ENCODE results near the gene CDC42EP4. TPM values are rescaled to one million over a fixed set of nuclear protein-coding genes. Genes with fewer than 3 reads are reported as not detected.
A peak's percentile ranks its signal among the peaks of the same experiment; 100 is the strongest.

CDC42EP4 gene
- total RNA-seq, 1 donor from 2014 or later, result 44.6 TPM

DNA sequence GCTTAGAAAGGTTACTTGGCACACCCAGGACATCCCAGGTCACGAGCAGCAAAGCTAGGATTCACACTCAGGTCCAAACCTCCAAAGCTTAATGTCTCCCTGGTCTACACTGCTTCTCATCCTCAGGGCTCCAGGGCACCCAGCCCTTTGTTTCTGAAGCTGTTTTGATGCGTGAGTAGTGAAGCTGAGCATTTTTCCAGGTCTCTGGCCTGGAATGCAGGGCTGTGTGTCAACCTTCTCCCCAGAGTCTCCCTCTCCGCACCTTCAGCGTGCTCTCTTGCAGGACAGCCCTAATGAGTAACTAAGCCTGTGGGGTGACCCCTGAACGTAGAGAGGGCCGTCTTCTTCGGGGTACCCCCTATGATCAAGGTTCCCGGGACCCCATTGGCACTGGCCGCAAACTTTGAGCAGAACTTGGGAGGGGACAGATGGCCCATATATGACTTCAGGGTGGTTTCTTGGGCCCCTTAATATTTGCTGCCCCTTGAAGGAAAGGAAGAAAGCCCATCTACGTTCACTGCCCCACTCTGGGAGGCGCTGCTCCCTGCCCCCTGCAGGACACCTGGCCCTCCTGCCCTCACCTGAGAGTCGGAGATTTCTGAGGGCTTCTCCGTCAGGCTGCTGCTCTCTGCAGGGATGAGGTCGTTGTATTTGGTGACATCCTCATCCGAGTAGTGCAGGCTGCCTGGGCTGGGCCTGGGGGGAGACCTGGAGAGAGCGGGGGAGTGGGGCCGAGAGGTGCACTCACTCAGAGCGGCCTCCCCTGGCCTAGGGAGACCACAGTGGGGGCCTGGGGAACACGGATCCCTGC, 36.4 kb upstream of the CDC42EP4 start:
- TF ChIP-seq, protein P1, sequence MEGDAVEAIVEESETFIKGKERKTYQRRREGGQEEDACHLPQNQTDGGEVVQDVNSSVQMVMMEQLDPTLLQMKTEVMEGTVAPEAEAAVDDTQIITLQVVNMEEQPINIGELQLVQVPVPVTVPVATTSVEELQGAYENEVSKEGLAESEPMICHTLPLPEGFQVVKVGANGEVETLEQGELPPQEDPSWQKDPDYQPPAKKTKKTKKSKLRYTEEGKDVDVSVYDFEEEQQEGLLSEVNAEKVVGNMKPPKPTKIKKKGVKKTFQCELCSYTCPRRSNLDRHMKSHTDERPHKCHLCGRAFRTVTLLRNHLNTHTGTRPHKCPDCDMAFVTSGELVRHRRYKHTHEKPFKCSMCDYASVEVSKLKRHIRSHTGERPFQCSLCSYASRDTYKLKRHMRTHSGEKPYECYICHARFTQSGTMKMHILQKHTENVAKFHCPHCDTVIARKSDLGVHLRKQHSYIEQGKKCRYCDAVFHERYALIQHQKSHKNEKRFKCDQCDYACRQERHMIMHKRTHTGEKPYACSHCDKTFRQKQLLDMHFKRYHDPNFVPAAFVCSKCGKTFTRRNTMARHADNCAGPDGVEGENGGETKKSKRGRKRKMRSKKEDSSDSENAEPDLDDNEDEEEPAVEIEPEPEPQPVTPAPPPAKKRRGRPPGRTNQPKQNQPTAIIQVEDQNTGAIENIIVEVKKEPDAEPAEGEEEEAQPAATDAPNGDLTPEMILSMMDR (IDR thresholded peaks at IDR 0.05), result no peak
- H3K36me3 ChIP-seq, result no peaks in the 10 kb centered on the region
- H3K27me3 ChIP-seq (ENCODE audit: low read depth), result no peaks in the 10 kb centered on the region
- DNase-seq (no peak), ATAC-seq (no peak)
- intact Hi-C loops (cut with DNase I), result no loop called here
- H3K4me1 ChIP-seq, result peaks cover 7% of the 10 kb centered on the region
- H3K4me3 ChIP-seq, result no peak overlapping the region
- no peak overlapping the region for H3K27ac ChIP-seq
- no peaks in the 10 kb centered on the region for H3K9me3 ChIP-seq

DNA sequence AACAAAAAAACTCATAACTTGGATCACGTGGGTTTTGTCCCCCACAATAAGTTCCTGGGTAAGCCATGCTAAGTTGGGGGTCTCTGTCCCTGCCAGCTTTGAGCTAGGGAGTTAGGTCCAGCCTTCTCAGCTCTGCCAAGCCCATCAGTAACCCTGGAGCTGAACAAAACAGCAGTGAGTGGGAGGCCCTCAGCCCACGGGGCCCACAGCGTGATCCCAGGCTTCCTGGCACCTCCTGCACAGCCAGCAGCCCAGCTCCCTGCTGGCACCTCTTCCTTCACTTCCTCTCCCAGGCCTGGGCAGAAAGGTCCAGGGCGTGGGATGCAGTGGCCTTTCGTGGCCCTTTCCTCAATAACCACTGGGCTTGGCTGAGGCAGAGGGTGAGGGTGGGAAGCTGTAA, 35.5 kb upstream of the CDC42EP4 start:
- Histone ChIP-seq H3K4me3 (no peak overlapping the region), H3K27me3 (ENCODE audit: low read depth) (no peaks in the 10 kb centered on the region), H3K4me1 (peaks cover 10% of the 10 kb centered on the region), H3K27ac (no peak overlapping the region), H3K9me3 (no peaks in the 10 kb centered on the region), H3K36me3 (no peaks in the 10 kb centered on the region)
- ATAC-seq (no peak), DNase-seq (no peak)
- intact Hi-C loops (cut with DNase I), result no loop called here
- TF ChIP-seq, protein P1 (IDR thresholded peaks at IDR 0.05), result no peak

DNA sequence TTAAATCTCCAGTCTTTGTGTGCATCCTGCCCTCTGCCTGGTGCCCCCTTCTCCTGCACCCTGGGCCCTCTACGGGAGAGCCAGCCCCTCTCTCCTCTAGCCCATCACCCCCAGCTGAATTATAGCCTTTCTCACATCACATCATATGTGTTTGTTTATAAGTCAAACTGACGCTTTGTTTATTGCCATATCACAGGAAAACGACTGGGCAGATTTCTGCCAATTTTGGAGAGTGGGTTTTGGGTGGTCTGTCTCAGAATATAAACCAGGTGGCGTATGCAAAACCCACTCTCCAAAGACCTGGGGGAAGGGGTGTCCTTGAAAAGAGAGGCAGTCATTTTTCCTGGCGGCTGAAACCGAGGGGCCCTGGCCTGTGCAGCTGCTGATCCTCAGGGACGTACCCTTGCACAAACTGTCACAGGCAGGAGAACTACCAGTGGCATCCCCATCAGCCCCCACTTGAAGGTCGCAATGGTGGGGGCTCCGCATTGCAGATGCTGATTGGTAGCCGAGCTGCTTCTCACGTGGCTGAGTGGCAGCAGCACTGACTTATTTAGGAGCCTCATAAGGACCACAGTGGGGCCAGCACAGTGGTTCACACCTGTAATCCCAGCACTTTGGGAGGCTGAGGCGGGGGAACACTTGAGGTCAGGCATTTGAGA, 34.8 kb upstream of the CDC42EP4 start:
- no peaks in the 10 kb centered on the region for H3K36me3 ChIP-seq
- H3K27ac ChIP-seq, result no peak overlapping the region
- DNase-seq (no peak), ATAC-seq (no peak)
- TF ChIP-seq, protein P1 (IDR thresholded peaks at IDR 0.05), result no peak
- no peak overlapping the region for H3K4me3 ChIP-seq
- intact Hi-C loops (cut with DNase I), result no loop called here
- no peaks in the 10 kb centered on the region for H3K27me3 ChIP-seq (ENCODE audit: low read depth)
- no peaks in the 10 kb centered on the region for H3K9me3 ChIP-seq
- H3K4me1 ChIP-seq, result peaks cover 16% of the 10 kb centered on the region

DNA sequence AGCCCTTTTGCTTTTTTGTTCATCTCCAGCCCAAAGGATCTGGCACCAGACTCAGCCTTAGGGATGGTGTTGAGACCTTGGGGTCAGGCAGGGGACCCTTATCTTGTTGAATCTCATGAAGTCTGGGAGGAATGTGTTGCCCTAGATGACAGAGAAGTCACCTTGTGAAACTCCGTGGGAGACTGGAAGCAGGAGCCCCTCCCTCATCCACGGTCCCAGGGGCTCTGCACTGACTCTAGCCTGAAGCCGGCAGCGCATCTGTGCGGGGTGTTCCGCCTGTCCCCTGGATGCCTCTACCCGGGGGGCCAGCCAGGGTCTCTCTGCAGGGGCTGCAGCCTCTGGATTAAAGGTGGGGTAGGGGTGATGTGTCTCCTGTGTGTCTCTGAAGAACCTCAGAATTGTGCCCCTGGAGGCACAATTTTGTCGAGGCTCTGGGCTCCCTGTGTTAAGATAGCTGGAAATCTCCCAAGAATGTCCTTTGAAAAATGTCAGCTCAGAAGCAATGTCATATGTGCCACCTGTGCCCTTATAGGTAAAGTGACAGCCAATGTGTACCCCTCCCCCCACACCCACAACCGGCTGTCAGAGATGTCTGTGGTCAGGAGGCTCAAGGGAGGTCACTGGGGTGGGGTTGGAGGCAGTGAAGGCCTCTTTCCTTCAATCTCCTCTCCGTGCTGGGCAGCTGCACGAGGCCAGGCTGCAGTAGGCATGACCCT, 32.1 kb upstream of the CDC42EP4 start:
- intact Hi-C loops (cut with DNase I), result no loop called here
- Histone ChIP-seq H3K4me1 (peaks cover 17% of the 10 kb centered on the region), H3K27ac (peak overlapping the region; percentile 53)

DNA sequence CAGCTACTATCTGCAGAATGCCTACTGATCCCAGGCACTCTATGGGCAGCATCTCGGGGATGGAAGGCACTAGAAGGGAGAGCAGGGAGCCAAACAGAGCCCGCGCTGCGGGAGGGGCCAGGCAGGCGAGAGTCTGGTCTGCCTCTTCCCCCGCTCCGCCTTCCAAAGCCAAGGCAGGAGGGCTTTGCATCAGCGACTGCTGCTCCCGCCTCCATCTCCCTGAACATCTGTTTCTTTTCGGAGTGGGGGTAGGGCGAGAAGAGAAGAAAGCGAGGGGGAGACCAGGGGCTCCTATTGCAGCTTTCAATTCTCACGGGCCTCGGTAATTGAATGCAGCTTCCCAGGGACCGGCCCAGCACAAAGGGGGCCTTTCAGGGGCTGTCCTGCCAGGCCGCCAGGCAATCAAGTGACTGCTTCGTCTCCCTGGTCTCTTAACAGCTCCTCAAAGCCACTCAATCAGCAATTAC, 31.4 kb upstream of the CDC42EP4 start:
- DNase-seq, result no peak
- TF ChIP-seq, protein P1 (IDR thresholded peaks at IDR 0.05), result no peak
- H3K4me3 ChIP-seq, result no peak overlapping the region

More for the DNA sequence above, 32.1 kb upstream of the CDC42EP4 start:
- Histone ChIP-seq H3K4me3 (no peak overlapping the region), H3K9me3 (no peaks in the 10 kb centered on the region), H3K27me3 (ENCODE audit: low read depth) (no peaks in the 10 kb centered on the region), H3K36me3 (no peaks in the 10 kb centered on the region)
- TF ChIP-seq, protein P1 (IDR thresholded peaks at IDR 0.05), result no peak
- DNase-seq, result no peak
- no peak for ATAC-seq

More for the DNA sequence above, 31.4 kb upstream of the CDC42EP4 start:
- peak; percentile 2 to 6 for ATAC-seq
- Histone ChIP-seq H3K4me1 (peaks cover 17% of the 10 kb centered on the region), H3K36me3 (no peaks in the 10 kb centered on the region), H3K27me3 (ENCODE audit: low read depth) (no peaks in the 10 kb centered on the region), H3K9me3 (no peaks in the 10 kb centered on the region), H3K27ac (peak overlapping the region; percentile 53)
- intact Hi-C loops (cut with DNase I), result no loop called here
